Vagina (tissue), 2 donors: ENCODE data around the gene YLPM1. TPM values are rescaled to one million over a fixed set of nuclear protein-coding genes. Genes with fewer than 3 reads are reported as not detected.

Experiments used
- DNase-seq, 2 donors: peaks; one replicate each; pipeline ENCODE4 v3.0.0-alpha.2; 2017; ENCODE audit errors: extremely low spot score in 2 of 2
- H3K27ac ChIP-seq: fragments of 200-600 bp; sonication (generic); one replicate; pipeline ENCODE4 v1.5.1; 2019
- H3K27me3 ChIP-seq: fragments of 200-600 bp; sonication (generic); one replicate; pipeline ENCODE4 v1.5.1; 2019
- H3K36me3 ChIP-seq, 2 donors: fragments of 200-600 bp; sonication (generic); one replicate each; pipeline ENCODE4 v1.5.1; 2017 to 2019
- H3K4me1 ChIP-seq: fragments of 200-600 bp; sonication (generic); one replicate; pipeline ENCODE4 v1.5.1; 2019
- H3K4me3 ChIP-seq, 2 donors: fragments of 200-600 bp; sonication (generic); 1 replicate in 1 of 2; 2 replicates in 1 of 2; pipeline ENCODE4 v1.5.1; 2016 to 2019
- H3K9me3 ChIP-seq: fragments of 200-600 bp; sonication (generic); one replicate; pipeline ENCODE4 v1.5.1; 2019
- CTCF ChIP-seq, 3 experiments: fragments of 450-650 bp in 2 of 3; fragments of 200-600 bp in 1 of 3; sonication (generic) in 1 of 3; IDR thresholded peaks; one replicate each; pipeline ENCODE4 v1.5.1; 2017 to 2019; ENCODE audit warnings: antibody characterized with exemption in 3 of 3, mild to moderate bottlenecking in 2 of 3, moderate library complexity in 2 of 3
- POLR2A ChIP-seq, 2 donors: fragments of 450-650 bp; IDR thresholded peaks; one replicate each; pipeline ENCODE4 v1.6.1; 2017; ENCODE audit warnings: antibody characterized with exemption in 2 of 2, mild to moderate bottlenecking in 2 of 2, moderate library complexity in 2 of 2
- POLR2AphosphoS5 ChIP-seq, 2 donors: sonication (generic); formaldehyde crosslinking; IDR thresholded peaks; one replicate each; pipeline ENCODE4 v1.9.0; 2017; ENCODE audit warnings: antibody characterized with exemption in 2 of 2, mild to moderate bottlenecking in 2 of 2, low read depth in 1 of 2; ENCODE audit not compliant: insufficient read depth in 1 of 2
- intact Hi-C: fragments of 100-400 bp; cut with DNase I; formaldehyde crosslinking; loops from one replicate; pipeline ENCODE4 v1.15.1; 2023
- total RNA-seq: library from RNA; depleted of rRNA; stranded (reverse); fragments of >200 nt; gene quantifications from one replicate; pipeline ENCODE4 v1.2.3, GENCODE V29; 2016

The YLPM1 gene
- total RNA-seq, 1 donor from 2014 or later: 50.3 TPM

GRCh38 chr14:74855021-74855420, 91.9 kb downstream of the YLPM1 start:
- DNase-seq: no peak
- Histone ChIP-seq H3K36me3 (no peaks in the 10 kb centered on the region), H3K27ac (no peak overlapping the region), H3K27me3 (no peaks in the 10 kb centered on the region), H3K4me1 (peaks cover 19% of the 10 kb centered on the region), H3K4me3 (no peak overlapping the region), H3K9me3 (no peaks in the 10 kb centered on the region)
- TF ChIP-seq POLR2A (IDR thresholded peaks at IDR 0.05): no peak
- no peak for TF ChIP-seq POLR2AphosphoS5 (IDR thresholded peaks at IDR 0.05; ENCODE audit: insufficient read depth in 1 of 2, low read depth in 1 of 2)
- no peak for TF ChIP-seq CTCF (IDR thresholded peaks at IDR 0.05)
- intact Hi-C loops: no loop called here

- DNase-seq: no peak
- TF ChIP-seq POLR2A (IDR thresholded peaks at IDR 0.05) (no peak), CTCF (IDR thresholded peaks at IDR 0.05) (no peak), POLR2AphosphoS5 (IDR thresholded peaks at IDR 0.05; ENCODE audit: insufficient read depth in 1 of 2, low read depth in 1 of 2) (no peak)
- Histone ChIP-seq H3K27ac (no peak overlapping the region), H3K36me3 (no peaks in the 10 kb centered on the region), H3K4me1 (peaks cover 19% of the 10 kb centered on the region), H3K4me3 (no peak overlapping the region), H3K9me3 (no peaks in the 10 kb centered on the region), H3K27me3 (no peaks in the 10 kb centered on the region)
- intact Hi-C loops: no loop called here
These were observed 92.8 kb downstream of the YLPM1 start for GRCh38 chr14:74855945-74856344.

- no peaks in the 10 kb centered on the region for H3K9me3 ChIP-seq
- TF ChIP-seq CTCF (IDR thresholded peaks at IDR 0.05) (no peak), POLR2AphosphoS5 (IDR thresholded peaks at IDR 0.05; ENCODE audit: insufficient read depth in 1 of 2, low read depth in 1 of 2) (no peak), POLR2A (IDR thresholded peaks at IDR 0.05) (no peak)
- no peaks in the 10 kb centered on the region for H3K27me3 ChIP-seq
- no peak overlapping the region for H3K4me3 ChIP-seq
- peaks cover 19% of the 10 kb centered on the region for H3K4me1 ChIP-seq
- intact Hi-C loops: no loop called here
- no peaks in the 10 kb centered on the region for H3K36me3 ChIP-seq
- H3K27ac ChIP-seq: no peak overlapping the region
- no peak for DNase-seq
These were observed 93.2 kb downstream of the YLPM1 start for GRCh38 chr14:74856366-74856765.

GRCh38 chr14:74858022-74858421, 94.9 kb downstream of the YLPM1 start:
- Histone ChIP-seq H3K4me3 (no peak overlapping the region), H3K27ac (no peak overlapping the region), H3K36me3 (no peaks in the 10 kb centered on the region), H3K9me3 (no peaks in the 10 kb centered on the region), H3K4me1 (peaks cover 14% of the 10 kb centered on the region), H3K27me3 (no peaks in the 10 kb centered on the region)
- TF ChIP-seq POLR2A (IDR thresholded peaks at IDR 0.05): no peak
- no peak for TF ChIP-seq CTCF (IDR thresholded peaks at IDR 0.05)
- TF ChIP-seq POLR2AphosphoS5 (IDR thresholded peaks at IDR 0.05; ENCODE audit: insufficient read depth in 1 of 2, low read depth in 1 of 2): no peak
- DNase-seq: no peak
- intact Hi-C loops: no loop called here

GRCh38 chr14:74859757-74860552, 96.8 kb downstream of the YLPM1 start:
- intact Hi-C loops: loop anchor here (2.0 to 5.0 kb wide), 2 partner anchors 47 to 219 kb away; no protein-coding TSS in a partner anchor
- Histone ChIP-seq H3K9me3 (no peaks in the 10 kb centered on the region), H3K4me1 (no peaks in the 10 kb centered on the region), H3K27me3 (no peaks in the 10 kb centered on the region), H3K36me3 (no peaks in the 10 kb centered on the region), H3K4me3 (no peak overlapping the region), H3K27ac (no peak overlapping the region)
- TF ChIP-seq POLR2A (IDR thresholded peaks at IDR 0.05): no peak
- no peak for TF ChIP-seq POLR2AphosphoS5 (IDR thresholded peaks at IDR 0.05; ENCODE audit: insufficient read depth in 1 of 2, low read depth in 1 of 2)
- TF ChIP-seq CTCF (IDR thresholded peaks at IDR 0.05): no peak
- DNase-seq: no peak
